ENCODE measurements around the gene LDLRAD4. TPM values are rescaled to one million over a fixed set of nuclear protein-coding genes. Genes with fewer than 3 reads are reported as not detected.

The LDLRAD4 gene
- total and polyA plus RNA-seq, 2 experiments from 2014 or later = 0.73 to 1.9 TPM

DNA sequence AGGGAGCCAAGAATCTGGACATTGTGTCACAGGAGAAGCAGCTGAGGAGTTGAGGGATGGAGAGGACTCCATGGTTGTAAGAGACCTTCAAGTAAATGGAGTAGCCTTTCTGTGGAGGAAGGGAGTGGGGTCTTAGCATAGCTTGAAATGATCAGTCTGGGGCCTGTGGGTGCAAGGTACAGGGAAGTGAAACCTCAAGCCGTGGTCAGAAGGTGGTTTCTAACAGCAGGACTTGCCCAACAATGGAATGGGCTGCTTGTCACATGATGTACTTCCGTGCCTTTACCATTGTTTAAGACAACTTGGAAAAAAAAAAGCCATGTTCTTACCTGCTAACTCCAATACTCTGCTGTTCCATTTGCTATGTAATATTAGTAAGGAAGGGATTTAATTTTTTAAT, 140.7 kb downstream of the LDLRAD4 start:
- no peak for DNase-seq (ENCODE audit: low spot score)
- Histone ChIP-seq H3F3A (replicated peaks; ENCODE audit: low read depth) (no peaks in the 10 kb centered on the region), H3K79me2 (replicated peaks; ENCODE audit: insufficient read depth) (no peaks in the 10 kb centered on the region), H3K9me2 (ENCODE audit: insufficient read depth) (no peaks in the 10 kb centered on the region; the same call in 1 of the 2 replicates), H3K36me3 (ENCODE audit: insufficient read depth) (no peaks in the 10 kb centered on the region), H3K4me3 (no peak overlapping the region), H4K20me1 (replicated peaks; ENCODE audit: insufficient read depth) (no peaks in the 10 kb centered on the region; the same call in 1 of the 2 replicates), H2AFZ (no peak overlapping the region), H3K4me2 (no peak overlapping the region), H3K27me3 (ENCODE audit: insufficient read depth) (no peaks in the 10 kb centered on the region), H3K27ac (ENCODE audit: low read depth) (no peak overlapping the region), H3K4me1 (ENCODE audit: insufficient read depth) (no peaks in the 10 kb centered on the region)
- ATAC-seq = no peak
- H3K36me3 Mint-ChIP-seq (ENCODE audit: low read depth) = no peaks in the 10 kb centered on the region
- TF ChIP-seq ZNF331 (CRISPR knock-in tag; IDR thresholded peaks at IDR 0.05; ENCODE audit: low read depth) (no peak), ZNF114 (CRISPR knock-in tag; IDR thresholded peaks at IDR 0.05) (no peak), CREB1 (CRISPR knock-in tag; IDR thresholded peaks at IDR 0.05; ENCODE audit: low read depth) (no peak), ZNF462 (CRISPR knock-in tag; IDR thresholded peaks at IDR 0.05) (no peak), STAT1 (IDR thresholded peaks at IDR 0.05; ENCODE audit: unreplicated experiment) (no peak), JUNB (IDR thresholded peaks at IDR 0.05; ENCODE audit: unreplicated experiment) (no peak), EZH2phosphoT487 (IDR thresholded peaks at IDR 0.05; ENCODE audit: unreplicated experiment) (no peak), POLR2AphosphoS5 (IDR thresholded peaks at IDR 0.05; ENCODE audit: low read depth) (no peak), EZH2 (IDR thresholded peaks at IDR 0.05; ENCODE audit: low read depth, unreplicated experiment) (no peak), NANOG (IDR thresholded peaks at IDR 0.05; ENCODE audit: borderline replicate concordance) (no peak)
- TF ChIP-seq, protein P1, sequence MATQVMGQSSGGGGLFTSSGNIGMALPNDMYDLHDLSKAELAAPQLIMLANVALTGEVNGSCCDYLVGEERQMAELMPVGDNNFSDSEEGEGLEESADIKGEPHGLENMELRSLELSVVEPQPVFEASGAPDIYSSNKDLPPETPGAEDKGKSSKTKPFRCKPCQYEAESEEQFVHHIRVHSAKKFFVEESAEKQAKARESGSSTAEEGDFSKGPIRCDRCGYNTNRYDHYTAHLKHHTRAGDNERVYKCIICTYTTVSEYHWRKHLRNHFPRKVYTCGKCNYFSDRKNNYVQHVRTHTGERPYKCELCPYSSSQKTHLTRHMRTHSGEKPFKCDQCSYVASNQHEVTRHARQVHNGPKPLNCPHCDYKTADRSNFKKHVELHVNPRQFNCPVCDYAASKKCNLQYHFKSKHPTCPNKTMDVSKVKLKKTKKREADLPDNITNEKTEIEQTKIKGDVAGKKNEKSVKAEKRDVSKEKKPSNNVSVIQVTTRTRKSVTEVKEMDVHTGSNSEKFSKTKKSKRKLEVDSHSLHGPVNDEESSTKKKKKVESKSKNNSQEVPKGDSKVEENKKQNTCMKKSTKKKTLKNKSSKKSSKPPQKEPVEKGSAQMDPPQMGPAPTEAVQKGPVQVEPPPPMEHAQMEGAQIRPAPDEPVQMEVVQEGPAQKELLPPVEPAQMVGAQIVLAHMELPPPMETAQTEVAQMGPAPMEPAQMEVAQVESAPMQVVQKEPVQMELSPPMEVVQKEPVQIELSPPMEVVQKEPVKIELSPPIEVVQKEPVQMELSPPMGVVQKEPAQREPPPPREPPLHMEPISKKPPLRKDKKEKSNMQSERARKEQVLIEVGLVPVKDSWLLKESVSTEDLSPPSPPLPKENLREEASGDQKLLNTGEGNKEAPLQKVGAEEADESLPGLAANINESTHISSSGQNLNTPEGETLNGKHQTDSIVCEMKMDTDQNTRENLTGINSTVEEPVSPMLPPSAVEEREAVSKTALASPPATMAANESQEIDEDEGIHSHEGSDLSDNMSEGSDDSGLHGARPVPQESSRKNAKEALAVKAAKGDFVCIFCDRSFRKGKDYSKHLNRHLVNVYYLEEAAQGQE (IDR thresholded peaks at IDR 0.05; ENCODE audit: unreplicated experiment) = no peak
- TF ChIP-seq, protein P2, sequence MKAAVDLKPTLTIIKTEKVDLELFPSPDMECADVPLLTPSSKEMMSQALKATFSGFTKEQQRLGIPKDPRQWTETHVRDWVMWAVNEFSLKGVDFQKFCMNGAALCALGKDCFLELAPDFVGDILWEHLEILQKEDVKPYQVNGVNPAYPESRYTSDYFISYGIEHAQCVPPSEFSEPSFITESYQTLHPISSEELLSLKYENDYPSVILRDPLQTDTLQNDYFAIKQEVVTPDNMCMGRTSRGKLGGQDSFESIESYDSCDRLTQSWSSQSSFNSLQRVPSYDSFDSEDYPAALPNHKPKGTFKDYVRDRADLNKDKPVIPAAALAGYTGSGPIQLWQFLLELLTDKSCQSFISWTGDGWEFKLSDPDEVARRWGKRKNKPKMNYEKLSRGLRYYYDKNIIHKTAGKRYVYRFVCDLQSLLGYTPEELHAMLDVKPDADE (IDR thresholded peaks at IDR 0.05) = no peak
- TF ChIP-seq, protein P3, sequence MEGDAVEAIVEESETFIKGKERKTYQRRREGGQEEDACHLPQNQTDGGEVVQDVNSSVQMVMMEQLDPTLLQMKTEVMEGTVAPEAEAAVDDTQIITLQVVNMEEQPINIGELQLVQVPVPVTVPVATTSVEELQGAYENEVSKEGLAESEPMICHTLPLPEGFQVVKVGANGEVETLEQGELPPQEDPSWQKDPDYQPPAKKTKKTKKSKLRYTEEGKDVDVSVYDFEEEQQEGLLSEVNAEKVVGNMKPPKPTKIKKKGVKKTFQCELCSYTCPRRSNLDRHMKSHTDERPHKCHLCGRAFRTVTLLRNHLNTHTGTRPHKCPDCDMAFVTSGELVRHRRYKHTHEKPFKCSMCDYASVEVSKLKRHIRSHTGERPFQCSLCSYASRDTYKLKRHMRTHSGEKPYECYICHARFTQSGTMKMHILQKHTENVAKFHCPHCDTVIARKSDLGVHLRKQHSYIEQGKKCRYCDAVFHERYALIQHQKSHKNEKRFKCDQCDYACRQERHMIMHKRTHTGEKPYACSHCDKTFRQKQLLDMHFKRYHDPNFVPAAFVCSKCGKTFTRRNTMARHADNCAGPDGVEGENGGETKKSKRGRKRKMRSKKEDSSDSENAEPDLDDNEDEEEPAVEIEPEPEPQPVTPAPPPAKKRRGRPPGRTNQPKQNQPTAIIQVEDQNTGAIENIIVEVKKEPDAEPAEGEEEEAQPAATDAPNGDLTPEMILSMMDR (conservative IDR thresholded peaks at IDR 0.05; ENCODE audit: low read depth in 2 of 2) = no peak
- H3K4me1 Mint-ChIP-seq = peaks cover 3% of the 10 kb centered on the region; the same call in 1 of the 3 replicates
- no peak overlapping the region for H3K4me3 Mint-ChIP-seq
- H3K27ac Mint-ChIP-seq = no peak overlapping the region
- H3K27me3 Mint-ChIP-seq (ENCODE audit: insufficient read depth, low read depth, poor library complexity) = peaks cover 3% of the 10 kb centered on the region
- no peaks in the 10 kb centered on the region; the same call in 2 of the 3 replicates for H3K9me3 Mint-ChIP-seq

Data from GM23338 (cell line).